K562 (cell line): ENCODE measurements around the gene GLRX3. TPM values are rescaled to one million over a fixed set of nuclear protein-coding genes. Genes with fewer than 3 reads are reported as not detected.

ENCODE experiments used
- CTBP1 ChIP-seq: fragments of 450-650 bp; IDR thresholded peaks from 2 replicates; pipeline ENCODE4 v1.6.1; 2016; ENCODE audit warnings: borderline replicate concordance
- ELF1 ChIP-seq: fragments of 200-800 bp; sonication (Bioruptor generic); IDR thresholded peaks from 2 replicates; pipeline ENCODE4 v1.6.1; 2016; ENCODE audit warnings: missing genetic modification characterization, missing compliant biosample characterization
- GABPA ChIP-seq: fragments of 200-800 bp; sonication (Bioruptor generic); conservative IDR thresholded peaks from 2 replicates; pipeline ENCODE4 v1.6.1; 2016; ENCODE audit warnings: low read depth, missing genetic modification characterization, missing compliant biosample characterization
- GATAD2B ChIP-seq: fragments of 450-650 bp; IDR thresholded peaks from 2 replicates; pipeline ENCODE4 v1.6.1; 2017; ENCODE audit warnings: mild to moderate bottlenecking, borderline replicate concordance
- RBM25 ChIP-seq: fragments of 200-400 bp; formaldehyde crosslinking; IDR thresholded peaks from 2 replicates; pipeline ENCODE4 v1.6.1; 2018; ENCODE audit warnings: low read length, low read depth, moderate library complexity; ENCODE audit not compliant: severe bottlenecking
- SIX5 ChIP-seq, 2 experiments: IDR thresholded peaks; 2 replicates each; pipeline ENCODE4 v1.6.1; 2011; ENCODE audit warnings: low read length in 2 of 2, borderline replicate concordance in 1 of 2, low read depth in 1 of 2, mild to moderate bottlenecking in 1 of 2, moderate library complexity in 1 of 2; ENCODE audit not compliant: insufficient read depth in 1 of 2
- ZNF384 ChIP-seq: IDR thresholded peaks from 2 replicates; pipeline ENCODE4 v1.6.1; 2012; ENCODE audit warnings: low read depth, low read length, improper control_type of control experiment
- polyA plus RNA-seq, 8 experiments: library from polyadenylated mRNA; depleted of rRNA in 4 of 8; stranded (reverse) in 5 of 8; unstranded in 3 of 8; fragments of >200 nt; fragmentation: Nextera tagmentation in 2 of 8; fragmentation: Illumina TruSeq in 1 of 8; extraction: Ambion mirVana in 2 of 8; extraction: Trizol in 1 of 8; gene quantifications; 2 replicates each; pipeline versions ENCODE4 v1.2.1 to v1.2.3, GENCODE V29; 2011 to 2014; ENCODE audit warnings: inconsistent platforms in 1 of 8, missing spikeins in 1 of 8
- total RNA-seq, 7 experiments: library from RNA; depleted of rRNA in 6 of 7; stranded (reverse); fragments of >200 nt in 6 of 7; fragmentation: Illumina TruSeq in 2 of 7; extraction: Trizol in 2 of 7; gene quantifications; 2 replicates each; pipeline versions ENCODE4 v1.2.1 to v1.2.3, GENCODE V29; 2011 to 2021; ENCODE audit warnings: low replicate concordance in 1 of 7
- TF ChIP-seq, protein P1 (sequence below): sonication (generic); formaldehyde crosslinking; IDR thresholded peaks from 2 replicates; pipeline ENCODE4 v1.8.1; 2023; ENCODE audit warnings: missing genetic modification reagents, mild to moderate bottlenecking, borderline replicate concordance
- TF ChIP-seq, protein P2 (sequence below): fragments of 450-650 bp; IDR thresholded peaks from 2 replicates; pipeline ENCODE4 v1.6.1; 2016; ENCODE audit warnings: low read depth, mild to moderate bottlenecking, moderate library complexity

GLRX3 gene
- total and polyA plus RNA-seq, 9 of the 15 experiments (the other 6 are each of a cell fraction or from before 2014, with no cell fraction given): 115 to 190 (median 169) TPM

DNA sequence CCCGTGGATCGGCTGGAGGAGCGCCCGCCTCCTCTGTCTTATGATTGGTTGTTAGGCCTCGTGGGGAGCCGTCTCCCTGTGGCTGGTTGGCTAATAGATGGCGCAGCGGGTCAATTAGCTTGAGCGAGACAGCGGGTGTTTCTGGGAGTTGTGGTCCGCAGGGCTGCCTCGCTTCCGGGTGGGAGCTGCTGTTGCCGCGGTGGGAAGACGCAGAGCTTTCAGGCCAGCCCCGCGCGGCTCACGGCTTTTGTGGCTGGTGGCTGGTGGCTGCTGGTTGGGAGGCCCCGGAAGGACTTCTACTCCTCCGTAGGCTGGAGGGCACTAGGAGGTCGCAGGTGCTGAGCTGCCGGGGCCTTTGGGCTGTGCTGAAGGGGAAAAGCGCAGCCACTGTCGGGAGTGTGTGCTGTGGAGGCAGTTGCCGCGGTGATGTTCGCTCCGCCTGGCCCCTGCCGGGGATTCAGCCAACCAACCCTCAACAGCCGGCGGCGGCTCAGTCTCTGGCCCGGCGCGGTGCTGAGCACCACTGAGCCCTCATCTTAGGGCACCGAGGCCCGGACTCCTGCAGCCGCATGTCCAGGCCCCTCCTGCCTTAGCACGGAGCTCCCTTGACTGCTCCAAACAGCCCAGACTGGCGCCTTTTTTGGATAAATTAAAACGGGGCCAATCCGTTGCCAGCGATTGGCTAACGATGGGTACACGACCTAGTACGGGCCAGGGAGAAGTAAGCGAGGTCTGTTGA, 24.9 kb upstream of the GLRX3 start (continued):
- TF ChIP-seq, protein P1, sequence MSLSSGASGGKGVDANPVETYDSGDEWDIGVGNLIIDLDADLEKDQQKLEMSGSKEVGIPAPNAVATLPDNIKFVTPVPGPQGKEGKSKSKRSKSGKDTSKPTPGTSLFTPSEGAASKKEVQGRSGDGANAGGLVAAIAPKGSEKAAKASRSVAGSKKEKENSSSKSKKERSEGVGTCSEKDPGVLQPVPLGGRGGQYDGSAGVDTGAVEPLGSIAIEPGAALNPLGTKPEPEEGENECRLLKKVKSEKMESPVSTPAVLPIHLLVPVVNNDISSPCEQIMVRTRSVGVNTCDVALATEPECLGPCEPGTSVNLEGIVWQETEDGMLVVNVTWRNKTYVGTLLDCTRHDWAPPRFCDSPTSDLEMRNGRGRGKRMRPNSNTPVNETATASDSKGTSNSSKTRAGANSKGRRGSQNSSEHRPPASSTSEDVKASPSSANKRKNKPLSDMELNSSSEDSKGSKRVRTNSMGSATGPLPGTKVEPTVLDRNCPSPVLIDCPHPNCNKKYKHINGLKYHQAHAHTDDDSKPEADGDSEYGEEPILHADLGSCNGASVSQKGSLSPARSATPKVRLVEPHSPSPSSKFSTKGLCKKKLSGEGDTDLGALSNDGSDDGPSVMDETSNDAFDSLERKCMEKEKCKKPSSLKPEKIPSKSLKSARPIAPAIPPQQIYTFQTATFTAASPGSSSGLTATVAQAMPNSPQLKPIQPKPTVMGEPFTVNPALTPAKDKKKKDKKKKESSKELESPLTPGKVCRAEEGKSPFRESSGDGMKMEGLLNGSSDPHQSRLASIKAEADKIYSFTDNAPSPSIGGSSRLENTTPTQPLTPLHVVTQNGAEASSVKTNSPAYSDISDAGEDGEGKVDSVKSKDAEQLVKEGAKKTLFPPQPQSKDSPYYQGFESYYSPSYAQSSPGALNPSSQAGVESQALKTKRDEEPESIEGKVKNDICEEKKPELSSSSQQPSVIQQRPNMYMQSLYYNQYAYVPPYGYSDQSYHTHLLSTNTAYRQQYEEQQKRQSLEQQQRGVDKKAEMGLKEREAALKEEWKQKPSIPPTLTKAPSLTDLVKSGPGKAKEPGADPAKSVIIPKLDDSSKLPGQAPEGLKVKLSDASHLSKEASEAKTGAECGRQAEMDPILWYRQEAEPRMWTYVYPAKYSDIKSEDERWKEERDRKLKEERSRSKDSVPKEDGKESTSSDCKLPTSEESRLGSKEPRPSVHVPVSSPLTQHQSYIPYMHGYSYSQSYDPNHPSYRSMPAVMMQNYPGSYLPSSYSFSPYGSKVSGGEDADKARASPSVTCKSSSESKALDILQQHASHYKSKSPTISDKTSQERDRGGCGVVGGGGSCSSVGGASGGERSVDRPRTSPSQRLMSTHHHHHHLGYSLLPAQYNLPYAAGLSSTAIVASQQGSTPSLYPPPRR (CRISPR knock-in tag): no peak
- TF ChIP-seq, protein P2, sequence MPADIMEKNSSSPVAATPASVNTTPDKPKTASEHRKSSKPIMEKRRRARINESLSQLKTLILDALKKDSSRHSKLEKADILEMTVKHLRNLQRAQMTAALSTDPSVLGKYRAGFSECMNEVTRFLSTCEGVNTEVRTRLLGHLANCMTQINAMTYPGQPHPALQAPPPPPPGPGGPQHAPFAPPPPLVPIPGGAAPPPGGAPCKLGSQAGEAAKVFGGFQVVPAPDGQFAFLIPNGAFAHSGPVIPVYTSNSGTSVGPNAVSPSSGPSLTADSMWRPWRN: no peak
- TF ChIP-seq ELF1 (tag) (peak; percentile 96), ZNF384 (no peak), SIX5 (IDR thresholded peaks at IDR 0.05; ENCODE audit: borderline replicate concordance in 1 of 2, insufficient read depth in 1 of 2, low read depth in 1 of 2, low read length in 2 of 2) (peak; percentile 59; a peak in 3 of 4 replicates), RBM25 (peak; percentile 69), GABPA (tag) (peak; percentile 63), GATAD2B (no peak), CTBP1 (peak; percentile 42)
